IMR-90 (cell line): Measurements from ENCODE around the gene PIGN. TPM values are rescaled to one million over a fixed set of nuclear protein-coding genes. Genes with fewer than 3 reads are reported as not detected.

ENCODE experiments used
- ATAC-seq: fragments of 200-7000 bp; cut with Tn5 transposase; 2 replicates; pipeline ENCODE4 v1.9.1; 2020; ENCODE audit warnings: low read depth, mild to moderate bottlenecking, moderate library complexity
- BruUV-seq: library from RNA; stranded (reverse); fragments of 400-500 nt; replicated peaks from 2 replicates; lab custom pipeline; 2021; lab: Mats Ljungman, UMichigan
- CTCF ChIA-PET: fragments of 300-600 bp; formaldehyde crosslinking; extraction: SDS; loops from one replicate; lab custom pipeline; 2021; ENCODE audit warnings: antibody characterized with exemption; lab: Yijun Ruan, JAX
- POLR2A ChIA-PET: fragments of 300-600 bp; sonication (Branson Sonifier 250); formaldehyde crosslinking; loops from one replicate; lab custom pipeline; 2022; ENCODE audit warnings: antibody characterized with exemption; ENCODE audit not compliant: unreplicated experiment; lab: Charles Lee
- DNase-seq: peaks from one replicate; pipeline ENCODE4 v3.0.0; 2013
- H2AFZ ChIP-seq: replicated peaks from 2 replicates; pipeline ENCODE3; 2013; ENCODE audit warnings: low read length, mild to moderate bottlenecking; ENCODE audit not compliant: poor library complexity
- H2AK5ac ChIP-seq: 2 replicates; pipeline ENCODE4 v1.6.1; 2013; ENCODE audit warnings: low read depth, low read length, inconsistent platforms
- H2AK9ac ChIP-seq: replicated peaks from 2 replicates; pipeline ENCODE3; 2013; ENCODE audit warnings: mild to moderate bottlenecking, low read depth, low read length, moderate library complexity; ENCODE audit not compliant: poor library complexity
- H2BK120ac ChIP-seq: 2 replicates; pipeline ENCODE4 v1.6.1; 2013; ENCODE audit warnings: low read depth, low read length, inconsistent platforms
- H2BK15ac ChIP-seq: 3 replicates; pipeline ENCODE4 v1.6.1; 2013; ENCODE audit warnings: low read depth, low read length, inconsistent platforms
- H2BK20ac ChIP-seq: 2 replicates; pipeline ENCODE4 v1.6.1; 2013; ENCODE audit warnings: low read depth, mild to moderate bottlenecking, inconsistent platforms, low read length, moderate library complexity
- H2BK5ac ChIP-seq: 2 replicates; pipeline ENCODE4 v1.6.1; 2013; ENCODE audit warnings: mild to moderate bottlenecking, low read depth, low read length, inconsistent platforms; ENCODE audit not compliant: poor library complexity, severe bottlenecking
- H3K14ac ChIP-seq: replicated peaks from 2 replicates; pipeline ENCODE4 v1.6.1; 2013; ENCODE audit warnings: low read depth, low read length, inconsistent platforms
- H3K18ac ChIP-seq: 2 replicates; pipeline ENCODE4 v1.6.1; 2013; ENCODE audit warnings: low read depth, low read length, control low read depth
- H3K23ac ChIP-seq: 2 replicates; pipeline ENCODE4 v1.6.1; 2013; ENCODE audit warnings: low read depth, low read length, inconsistent platforms
- H3K27ac ChIP-seq: 2 replicates; pipeline ENCODE4 v1.5.1; 2013; ENCODE audit warnings: mild to moderate bottlenecking, control low read depth, low read length; ENCODE audit not compliant: insufficient read depth
- H3K27me3 ChIP-seq: 2 replicates; pipeline ENCODE4 v1.6.1; 2013; ENCODE audit warnings: low read length; ENCODE audit not compliant: control insufficient read depth, insufficient read depth
- H3K36me3 ChIP-seq: 2 replicates; pipeline ENCODE4 v1.6.1; 2013; ENCODE audit warnings: low read length, mixed read lengths; ENCODE audit not compliant: control insufficient read depth, insufficient read depth
- H3K4ac ChIP-seq: 2 replicates; pipeline ENCODE4 v1.6.1; 2013; ENCODE audit warnings: low read depth, low read length, inconsistent platforms
- H3K4me1 ChIP-seq: 2 replicates; pipeline ENCODE4 v1.6.1; 2013; ENCODE audit warnings: low read length, mixed read lengths; ENCODE audit not compliant: control insufficient read depth, insufficient read depth
- H3K4me2 ChIP-seq: 2 replicates; pipeline ENCODE4 v1.6.1; 2013; ENCODE audit warnings: low read depth, mild to moderate bottlenecking, control low read depth, low read length, moderate library complexity
- H3K4me3 ChIP-seq: 2 replicates; pipeline ENCODE4 v1.5.1; 2013; ENCODE audit warnings: low read depth, mild to moderate bottlenecking, control low read depth, low read length, moderate library complexity; ENCODE audit not compliant: insufficient read depth
- H3K56ac ChIP-seq: 2 replicates; pipeline ENCODE4 v1.6.1; 2013; ENCODE audit warnings: low read length, inconsistent platforms; ENCODE audit not compliant: insufficient read depth; ENCODE audit errors: extremely low read depth
- H3K79me1 ChIP-seq, 2 experiments: 2 replicates each; pipeline ENCODE4 v1.6.1; 2013; ENCODE audit warnings: low read length in 2 of 2, inconsistent platforms in 1 of 2, low read depth in 1 of 2
- H3K9ac ChIP-seq: 2 replicates; pipeline ENCODE4 v1.6.1; 2013; ENCODE audit warnings: low read depth, low read length, control low read depth
- H3K9me1 ChIP-seq: 2 replicates; pipeline ENCODE4 v1.6.1; 2013; ENCODE audit warnings: low read length, inconsistent platforms; ENCODE audit not compliant: insufficient read depth
- H3K9me3 ChIP-seq: 2 replicates; pipeline ENCODE4 v1.6.1; 2013; ENCODE audit warnings: low read length; ENCODE audit not compliant: control insufficient read depth, insufficient read depth
- H4K20me1 ChIP-seq: 2 replicates; pipeline ENCODE4 v1.6.1; 2013; ENCODE audit warnings: low read length, inconsistent platforms; ENCODE audit not compliant: insufficient read depth
- H4K5ac ChIP-seq: 2 replicates; pipeline ENCODE4 v1.6.1; 2013; ENCODE audit warnings: mild to moderate bottlenecking, low read depth, low read length, control low read depth
- H4K8ac ChIP-seq, 2 experiments: 2 replicates each; pipeline ENCODE4 v1.6.1; 2013; ENCODE audit warnings: low read depth in 2 of 2, low read length in 2 of 2, control low read depth in 1 of 2, inconsistent platforms in 1 of 2
- H4K91ac ChIP-seq: 2 replicates; pipeline ENCODE4 v1.6.1; 2013; ENCODE audit warnings: low read depth, low read length, inconsistent platforms; ENCODE audit not compliant: insufficient read depth
- BHLHE40 ChIP-seq: fragments of 150-350 bp; IDR thresholded peaks from 2 replicates; pipeline ENCODE4 v1.6.1; 2016; ENCODE audit warnings: mild to moderate bottlenecking, low read depth, low read length
- CEBPB ChIP-seq: IDR thresholded peaks from 2 replicates; pipeline ENCODE4 v1.6.1; 2012; ENCODE audit warnings: low read depth, low read length, improper control_type of control experiment
- CHD1 ChIP-seq: IDR thresholded peaks from 2 replicates; pipeline ENCODE4 v1.6.1; 2012; ENCODE audit warnings: low read depth, low read length, improper control_type of control experiment
- FOS ChIP-seq: fragments of 150-350 bp; IDR thresholded peaks from 2 replicates; pipeline ENCODE4 v1.6.1; 2016; ENCODE audit warnings: low read depth, low read length
- MAFK ChIP-seq: IDR thresholded peaks from 2 replicates; pipeline ENCODE4 v1.6.1; 2012; ENCODE audit warnings: low read depth, low read length, improper control_type of control experiment
- MAZ ChIP-seq: IDR thresholded peaks from 2 replicates; pipeline ENCODE4 v1.6.1; 2012; ENCODE audit warnings: low read depth, mild to moderate bottlenecking, low read length, improper control_type of control experiment, moderate library complexity, borderline replicate concordance
- MXI1 ChIP-seq: IDR thresholded peaks from 2 replicates; pipeline ENCODE4 v1.6.1; 2012; ENCODE audit warnings: low read depth, mild to moderate bottlenecking, low read length, moderate library complexity, borderline replicate concordance
- NFE2L2 ChIP-seq: fragments of 150-350 bp; IDR thresholded peaks from 2 replicates; pipeline ENCODE4 v1.6.1; 2016; ENCODE audit warnings: low read depth, mild to moderate bottlenecking, low read length
- POLR2A ChIP-seq: IDR thresholded peaks from 2 replicates; pipeline ENCODE4 v1.6.1; 2012; ENCODE audit warnings: mild to moderate bottlenecking, low read depth, low read length
- RAD21 ChIP-seq: IDR thresholded peaks from 2 replicates; pipeline ENCODE4 v1.6.1; 2012; ENCODE audit warnings: low read length, improper control_type of control experiment
- RCOR1 ChIP-seq: IDR thresholded peaks from 2 replicates; pipeline ENCODE4 v1.6.1; 2012; ENCODE audit warnings: mild to moderate bottlenecking, low read length, improper control_type of control experiment; ENCODE audit not compliant: insufficient replicate concordance
- RFX5 ChIP-seq: IDR thresholded peaks from 2 replicates; pipeline ENCODE4 v1.8.0; 2012; ENCODE audit warnings: low read depth, mild to moderate bottlenecking, low read length, moderate library complexity
- SMC3 ChIP-seq: fragments of 150-350 bp; IDR thresholded peaks from 2 replicates; pipeline ENCODE4 v1.6.1; 2016; ENCODE audit warnings: low read depth, mild to moderate bottlenecking, antibody characterized with exemption, low read length, moderate library complexity
- WGBS, 2 experiments: methylation state at CpG; one replicate each; pipeline versions ENCODE4 v1.1.5 to v1.1.7; 2013; ENCODE audit warnings: missing lambda C conversion rate in 2 of 2; ENCODE audit not compliant: insufficient read length in 1 of 2; ENCODE audit errors: extremely low coverage in 2 of 2; 5-methylcytosine and 5-hydroxymethylcytosine counted together
- dilution Hi-C: fragments of 300-500 bp; cut with HindIII; formaldehyde crosslinking; loops from one replicate; pipeline ENCODE4 v1.14.3; 2018; ENCODE audit warnings: low sequenced_read_pairs; ENCODE audit not compliant: unreplicated experiment
- in situ Hi-C: fragments of 300-500 bp; cut with MboI; formaldehyde crosslinking; loops from 3 replicates; pipeline ENCODE4 v1.14.3; 2019; ENCODE audit warnings: low sequenced_read_pairs, inconsistent platforms, mixed read lengths
- intact Hi-C: fragments of 100-400 bp; cut with micrococcal nuclease; formaldehyde crosslinking; loops from 2 replicates; pipeline ENCODE4 v1.10.0; 2022
- polyA plus RNA-seq, 3 experiments: library from polyadenylated mRNA; depleted of rRNA; stranded (reverse); fragments of >200 nt; gene quantifications; 2 replicates each; pipeline ENCODE4 v1.2.3, GENCODE V29; 2012; ENCODE audit warnings: low replicate concordance in 1 of 3
- total RNA-seq: library from RNA; depleted of rRNA; stranded (reverse); fragments of >200 nt; gene quantifications from 2 replicates; pipeline ENCODE4 v1.2.3, GENCODE V29; 2012
- TF ChIP-seq, protein P1 (sequence below): conservative IDR thresholded peaks from 2 replicates; pipeline ENCODE4 v1.5.1; 2012; ENCODE audit warnings: mild to moderate bottlenecking, low read depth, low read length, improper control_type of control experiment
- TF ChIP-seq, protein P2 (sequence below): fragments of 150-350 bp; IDR thresholded peaks from 2 replicates; pipeline ENCODE4 v1.6.1; 2017; ENCODE audit warnings: mild to moderate bottlenecking, antibody characterized with exemption, low read length, low read depth
- TF ChIP-seq, protein P3 (sequence below): fragments of 150-350 bp; IDR thresholded peaks from 2 replicates; pipeline ENCODE4 v1.6.1; 2016; ENCODE audit warnings: low read depth, mild to moderate bottlenecking, low read length, moderate library complexity, borderline replicate concordance

PIGN gene
- total and polyA plus RNA-seq, 2 of the 4 experiments (the other 2 are of a cell fraction), result 9.0 to 17.9 TPM

DNA sequence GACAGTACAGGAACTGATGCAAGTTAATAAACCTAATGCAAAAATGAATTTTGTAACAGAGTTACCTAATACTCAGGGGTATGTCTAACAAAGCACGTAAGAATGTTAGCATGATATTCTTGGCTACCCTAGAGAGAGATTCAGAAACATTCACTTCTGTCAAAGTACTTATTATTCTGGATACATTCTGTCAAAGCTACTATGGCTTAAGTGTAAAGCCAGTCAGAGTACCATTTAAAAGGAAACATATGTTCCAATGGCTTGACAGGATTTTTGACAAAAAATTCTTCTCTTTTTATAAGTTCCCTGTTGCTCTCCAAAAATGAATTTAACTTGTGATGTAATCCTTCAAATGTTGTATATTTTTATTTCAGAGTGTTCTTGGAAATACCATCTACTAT is 85.5 kb downstream of the PIGN start:
- Histone ChIP-seq H4K5ac (no peak overlapping the region), H3K9ac (no peak overlapping the region), H2AK9ac (no peak overlapping the region), H3K14ac (no peak overlapping the region), H3K4ac (no peak overlapping the region), H3K27me3 (no peaks in the 10 kb centered on the region), H3K27ac (no peak overlapping the region), H3K23ac (no peak overlapping the region), H4K8ac (no peak overlapping the region), H3K4me2 (no peak overlapping the region), H3K4me1 (peaks cover 1% of the 10 kb centered on the region), H2AFZ (no peak overlapping the region), H2BK5ac (no peak overlapping the region), H2AK5ac (no peak overlapping the region), H2BK15ac (no peak overlapping the region), H3K79me1 (no peaks in the 10 kb centered on the region), H3K56ac (no peak overlapping the region), H3K36me3 (no peaks in the 10 kb centered on the region), H3K4me3 (no peak overlapping the region), H3K9me1 (no peaks in the 10 kb centered on the region), H2BK120ac (no peak overlapping the region), H4K20me1 (no peaks in the 10 kb centered on the region), H3K9me3 (peaks cover 3% of the 10 kb centered on the region; the same call in 1 of the 2 replicates), H3K18ac (no peak overlapping the region), H4K91ac (no peak overlapping the region), H2BK20ac (no peak overlapping the region)
- DNase-seq, result peak; percentile 61
- in situ Hi-C loops (no loop called here), dilution Hi-C loops (no loop called here), intact Hi-C loops (no loop called here)
- ATAC-seq, result peak; percentile 48
- POLR2A ChIA-PET, result no interaction called here
- CTCF ChIA-PET, result no interaction called here
- no TSS peak for BruUV-seq
- no CpG with 5 or more reads among the region's 1 CpG for WGBS, 2 experiments
- TF ChIP-seq NFE2L2, result no peak
- TF ChIP-seq, protein P1, sequence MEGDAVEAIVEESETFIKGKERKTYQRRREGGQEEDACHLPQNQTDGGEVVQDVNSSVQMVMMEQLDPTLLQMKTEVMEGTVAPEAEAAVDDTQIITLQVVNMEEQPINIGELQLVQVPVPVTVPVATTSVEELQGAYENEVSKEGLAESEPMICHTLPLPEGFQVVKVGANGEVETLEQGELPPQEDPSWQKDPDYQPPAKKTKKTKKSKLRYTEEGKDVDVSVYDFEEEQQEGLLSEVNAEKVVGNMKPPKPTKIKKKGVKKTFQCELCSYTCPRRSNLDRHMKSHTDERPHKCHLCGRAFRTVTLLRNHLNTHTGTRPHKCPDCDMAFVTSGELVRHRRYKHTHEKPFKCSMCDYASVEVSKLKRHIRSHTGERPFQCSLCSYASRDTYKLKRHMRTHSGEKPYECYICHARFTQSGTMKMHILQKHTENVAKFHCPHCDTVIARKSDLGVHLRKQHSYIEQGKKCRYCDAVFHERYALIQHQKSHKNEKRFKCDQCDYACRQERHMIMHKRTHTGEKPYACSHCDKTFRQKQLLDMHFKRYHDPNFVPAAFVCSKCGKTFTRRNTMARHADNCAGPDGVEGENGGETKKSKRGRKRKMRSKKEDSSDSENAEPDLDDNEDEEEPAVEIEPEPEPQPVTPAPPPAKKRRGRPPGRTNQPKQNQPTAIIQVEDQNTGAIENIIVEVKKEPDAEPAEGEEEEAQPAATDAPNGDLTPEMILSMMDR, result no peak
- no peak for TF ChIP-seq MAZ
- TF ChIP-seq POLR2A, result no peak
- TF ChIP-seq RFX5, result no peak
- no peak for TF ChIP-seq MAFK
- TF ChIP-seq, protein P2, sequence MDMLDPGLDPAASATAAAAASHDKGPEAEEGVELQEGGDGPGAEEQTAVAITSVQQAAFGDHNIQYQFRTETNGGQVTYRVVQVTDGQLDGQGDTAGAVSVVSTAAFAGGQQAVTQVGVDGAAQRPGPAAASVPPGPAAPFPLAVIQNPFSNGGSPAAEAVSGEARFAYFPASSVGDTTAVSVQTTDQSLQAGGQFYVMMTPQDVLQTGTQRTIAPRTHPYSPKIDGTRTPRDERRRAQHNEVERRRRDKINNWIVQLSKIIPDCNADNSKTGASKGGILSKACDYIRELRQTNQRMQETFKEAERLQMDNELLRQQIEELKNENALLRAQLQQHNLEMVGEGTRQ, result no peak
- TF ChIP-seq SMC3, result no peak
- no peak for TF ChIP-seq RCOR1
- no peak for TF ChIP-seq CEBPB
- no peak for TF ChIP-seq FOS
- TF ChIP-seq, protein P3, sequence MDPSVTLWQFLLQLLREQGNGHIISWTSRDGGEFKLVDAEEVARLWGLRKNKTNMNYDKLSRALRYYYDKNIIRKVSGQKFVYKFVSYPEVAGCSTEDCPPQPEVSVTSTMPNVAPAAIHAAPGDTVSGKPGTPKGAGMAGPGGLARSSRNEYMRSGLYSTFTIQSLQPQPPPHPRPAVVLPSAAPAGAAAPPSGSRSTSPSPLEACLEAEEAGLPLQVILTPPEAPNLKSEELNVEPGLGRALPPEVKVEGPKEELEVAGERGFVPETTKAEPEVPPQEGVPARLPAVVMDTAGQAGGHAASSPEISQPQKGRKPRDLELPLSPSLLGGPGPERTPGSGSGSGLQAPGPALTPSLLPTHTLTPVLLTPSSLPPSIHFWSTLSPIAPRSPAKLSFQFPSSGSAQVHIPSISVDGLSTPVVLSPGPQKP, result no peak
- no peak for TF ChIP-seq CHD1
- no peak for TF ChIP-seq RAD21
- no peak for TF ChIP-seq BHLHE40
- no peak for TF ChIP-seq MXI1
